HG03354 (cell line): Measurements from ENCODE around the gene ACAA2.
A peak's percentile ranks its signal among the peaks of the same experiment; 100 is the strongest.
"Not testable (repeated sequence)": the region's sequence is repeated elsewhere in the genome, so short reads cannot be mapped to it uniquely, and the experiment has no call there.

Source experiments
- ATAC-seq: cut with Tn5 transposase; IDR thresholded peaks from one replicate; pipeline ENCODE4 v1.9.1; 2021; ENCODE audit warnings: mild to moderate bottlenecking; ENCODE audit not compliant: unreplicated experiment, poor library complexity, severe bottlenecking

ACAA2 gene

DNA sequence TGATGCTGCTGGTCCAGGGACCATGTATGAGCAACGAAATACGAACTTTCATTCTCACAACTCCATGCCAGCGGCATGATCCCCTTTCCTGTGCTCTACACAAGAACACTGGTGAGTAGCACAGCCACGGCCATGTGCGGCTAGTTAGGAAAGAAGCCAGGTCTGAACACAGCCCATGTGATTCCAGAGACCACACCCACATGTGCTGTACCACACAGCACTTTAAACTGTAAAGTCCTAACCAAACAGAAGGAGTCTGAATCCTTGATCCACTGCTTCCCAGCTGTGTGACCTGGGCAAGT is 33.0 kb upstream of the ACAA2 start:
- no peak for ATAC-seq

DNA sequence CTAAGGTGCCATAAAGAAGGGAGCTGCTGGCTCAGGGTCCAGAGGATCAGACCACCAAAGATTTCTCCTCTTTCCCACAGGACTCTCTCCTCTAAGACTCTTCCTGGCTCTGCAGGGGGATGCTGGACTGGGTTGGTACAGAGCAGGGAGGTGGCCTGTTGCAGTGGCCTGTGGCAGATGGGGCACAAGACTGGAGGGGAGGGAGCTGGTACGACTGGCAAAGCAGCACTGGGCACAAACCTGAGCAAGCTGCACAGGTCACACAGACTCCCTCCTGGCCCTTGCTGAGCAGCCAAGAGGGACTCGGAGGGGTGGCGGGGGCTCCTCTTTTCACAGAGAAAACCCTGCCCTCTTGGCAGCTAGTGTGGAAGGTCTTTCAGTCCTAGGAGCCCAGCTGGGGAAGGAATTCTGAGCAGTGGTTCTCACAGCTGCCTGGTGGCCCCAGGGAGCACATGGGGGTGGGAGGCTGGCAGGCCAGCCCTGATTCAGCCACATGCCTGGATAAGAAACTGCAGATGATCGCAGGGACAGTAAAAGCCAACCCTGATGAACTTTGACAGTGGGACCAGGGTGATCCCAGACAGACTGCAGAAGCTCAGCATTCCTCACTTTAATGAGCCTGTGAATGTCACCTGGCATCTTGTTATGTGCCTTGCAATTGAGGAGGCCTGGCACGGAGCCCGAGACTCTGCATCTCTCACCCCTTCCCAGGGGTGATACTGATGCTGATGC is 32.5 kb upstream of the ACAA2 start:
- ATAC-seq = no peak

DNA sequence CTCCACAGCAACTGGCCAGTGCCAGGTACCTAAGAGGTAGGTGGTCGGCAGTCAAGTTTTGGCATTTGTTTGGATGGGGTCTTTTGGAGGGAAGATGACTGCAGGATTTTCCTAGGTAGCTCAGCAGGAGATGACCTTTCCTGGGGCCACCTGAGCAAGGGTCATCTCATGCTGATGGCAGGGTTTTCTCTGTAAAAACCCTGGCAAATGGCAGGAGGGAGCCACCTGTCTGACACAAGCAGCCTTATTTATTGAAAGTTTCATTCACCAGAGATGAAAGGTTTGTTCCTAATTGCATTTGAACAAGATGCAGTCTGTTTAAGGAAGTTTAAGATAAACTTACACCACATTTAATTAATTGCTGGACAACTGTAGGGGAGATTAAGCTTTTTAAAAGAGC is 31.6 kb upstream of the ACAA2 start:
- ATAC-seq = no peak

DNA sequence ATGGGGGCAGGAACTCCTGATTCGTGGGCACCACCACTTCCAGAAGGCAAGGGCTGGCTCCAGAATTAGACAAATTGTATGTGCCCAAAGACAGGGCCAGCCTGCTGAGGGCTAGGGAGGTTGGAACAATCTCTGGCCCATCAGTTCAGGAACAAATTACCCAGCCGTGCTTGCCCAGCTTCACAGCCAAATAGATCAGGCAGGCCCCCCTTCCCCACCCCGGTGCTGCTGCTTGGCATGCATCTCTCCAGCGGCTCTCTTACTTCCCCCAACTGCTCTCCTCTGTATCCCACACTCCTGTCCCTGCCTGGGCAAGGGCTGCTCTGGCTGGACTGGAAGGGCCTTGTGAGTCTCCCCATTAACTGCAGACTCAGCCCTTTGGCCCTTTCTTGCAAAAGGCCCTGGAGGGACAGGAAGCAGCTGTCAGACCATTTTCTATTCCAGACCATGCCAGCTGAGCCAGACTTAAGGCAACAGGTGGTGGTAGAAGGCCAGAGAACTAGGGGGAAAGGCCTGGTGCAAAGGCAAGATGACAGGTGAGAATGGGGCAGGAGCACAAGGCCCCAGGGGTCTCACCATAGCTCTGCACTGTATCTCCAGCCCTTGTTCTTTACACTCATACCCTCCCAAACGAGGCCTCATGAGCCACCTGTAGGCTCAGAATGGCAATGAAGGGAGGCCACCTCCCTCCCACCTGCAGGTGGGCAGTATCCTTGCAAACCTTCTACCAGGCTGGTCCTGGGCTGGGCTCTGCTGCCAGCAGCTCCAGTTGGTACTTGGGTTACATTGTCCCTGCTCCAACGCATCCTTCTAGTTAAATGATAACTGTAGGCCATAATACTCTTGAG is 30.7 kb upstream of the ACAA2 start:
- no peak for ATAC-seq

DNA sequence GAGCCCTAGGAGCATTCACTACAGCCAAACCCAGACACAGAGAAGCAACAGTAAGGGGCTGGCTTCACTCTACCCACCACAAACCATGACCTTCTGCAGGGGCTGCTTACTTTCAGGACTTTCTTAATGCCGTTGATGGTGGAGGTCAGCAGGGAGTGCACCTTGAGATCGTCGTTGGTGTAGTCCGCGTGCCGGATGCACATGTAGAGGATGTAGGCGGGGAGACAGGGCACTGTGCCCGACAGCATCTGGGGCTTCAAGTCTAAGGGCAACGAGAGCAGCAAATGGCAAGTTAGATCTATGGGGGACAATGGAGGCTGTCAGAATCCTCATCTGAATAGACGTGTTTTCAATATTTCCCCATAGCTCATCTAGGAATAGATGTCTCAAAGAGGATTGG is 29.8 kb upstream of the ACAA2 start:
- ATAC-seq = no peak

DNA sequence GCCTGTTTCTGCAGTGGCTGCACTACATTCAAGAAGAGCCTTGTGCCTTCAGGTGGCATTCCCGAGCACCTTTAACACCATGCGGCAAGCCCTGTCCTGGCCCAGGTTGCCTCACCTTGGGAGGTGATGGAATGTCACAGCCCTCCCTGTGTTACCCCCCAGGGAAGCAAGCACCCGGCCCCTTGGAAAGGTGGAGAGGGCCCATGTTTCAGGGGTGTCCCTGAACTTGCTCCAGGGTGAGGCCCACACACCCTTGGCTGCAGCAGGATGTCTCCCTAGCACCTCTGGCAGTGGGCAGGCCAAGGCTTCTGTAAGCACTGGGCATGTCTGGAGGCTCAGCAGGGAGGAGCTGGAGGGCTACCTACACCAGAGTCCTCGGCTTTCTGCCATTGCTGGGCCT is 29.3 kb upstream of the ACAA2 start:
- ATAC-seq = no peak

DNA sequence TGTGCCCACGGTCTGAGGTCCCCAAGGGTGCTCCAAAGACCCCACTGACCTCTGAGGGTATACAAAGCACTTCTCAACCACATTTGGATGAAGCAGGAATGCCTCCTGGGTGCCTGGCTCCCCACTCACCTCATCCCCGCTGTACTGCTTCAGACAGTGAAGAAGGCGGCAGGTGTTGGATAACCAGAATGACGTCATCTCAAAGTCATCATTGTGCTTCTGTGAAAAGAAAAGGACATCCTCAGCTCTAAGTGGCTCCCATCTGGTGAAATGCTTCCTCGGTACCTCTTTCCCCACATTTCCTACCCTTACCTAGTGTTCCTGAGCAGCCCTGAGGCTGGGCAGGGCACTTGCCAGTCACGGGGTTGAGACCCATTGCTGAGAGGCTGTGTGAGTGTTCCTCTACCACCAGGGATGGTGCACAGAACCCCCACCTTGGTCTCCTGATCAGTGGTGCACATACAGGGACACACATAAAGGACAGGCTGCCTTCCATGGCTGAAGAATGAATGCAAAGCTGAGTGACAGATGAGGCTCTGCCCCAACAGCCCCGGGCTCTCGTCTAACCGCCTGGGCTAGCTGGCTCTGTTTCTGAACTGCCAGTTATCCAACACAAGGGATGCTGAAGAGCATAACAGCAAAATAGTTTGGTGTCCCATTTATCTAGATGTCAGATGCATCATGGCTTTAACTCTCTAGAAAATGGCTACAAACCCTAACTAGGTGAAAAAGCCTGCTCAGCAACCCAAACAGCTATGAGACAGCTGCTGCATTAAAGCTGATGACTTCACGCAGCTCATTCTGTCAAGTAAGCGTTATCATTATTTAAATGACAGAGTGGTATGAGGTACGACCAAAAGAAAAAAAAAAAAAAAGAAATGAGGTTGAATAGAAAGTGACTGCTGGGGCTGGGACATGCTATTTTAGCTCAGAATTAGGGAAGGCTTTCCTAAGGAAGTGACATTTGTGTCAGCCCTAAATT is 28.2 kb upstream of the ACAA2 start:
- no peak for ATAC-seq

DNA sequence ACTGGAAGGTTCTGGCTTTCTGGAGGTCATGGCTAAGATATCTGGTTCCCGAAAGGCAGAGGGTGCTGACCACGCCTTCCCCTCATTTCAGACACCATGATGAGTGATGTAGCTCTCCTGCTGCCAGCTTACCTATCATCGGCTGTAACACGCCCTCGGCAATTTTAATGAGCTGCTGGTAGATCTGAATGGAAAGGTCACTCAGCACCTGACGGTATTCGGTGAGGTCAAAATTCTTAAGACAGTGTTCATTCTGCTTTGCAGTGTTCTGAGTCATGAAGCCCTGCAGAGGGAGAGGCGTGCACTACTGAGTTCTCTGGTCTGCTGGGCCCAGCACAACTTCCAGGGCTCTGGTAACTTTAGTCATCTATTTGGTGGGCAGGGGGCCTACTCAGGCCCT is 25.7 kb upstream of the ACAA2 start:
- ATAC-seq = no peak

DNA sequence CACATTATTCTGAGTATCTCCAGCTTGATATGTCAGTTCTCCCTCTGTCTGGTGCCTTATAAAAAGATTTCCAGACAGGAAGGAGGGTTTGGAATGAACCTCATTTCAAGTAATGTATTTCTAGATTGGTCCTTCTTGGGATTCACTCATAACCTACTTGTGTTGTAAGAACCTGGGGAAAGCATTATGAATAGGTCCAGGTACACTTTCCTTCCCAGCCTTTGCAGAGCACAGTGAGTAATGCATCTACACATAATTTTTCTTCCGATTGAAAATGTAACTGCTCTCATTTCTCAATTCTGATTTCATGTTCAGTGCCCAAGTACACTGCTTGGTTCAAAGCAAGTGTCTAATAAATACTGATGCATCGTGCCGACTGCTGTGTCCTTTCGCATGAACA is 25.0 kb upstream of the ACAA2 start:
- ATAC-seq = no peak

DNA sequence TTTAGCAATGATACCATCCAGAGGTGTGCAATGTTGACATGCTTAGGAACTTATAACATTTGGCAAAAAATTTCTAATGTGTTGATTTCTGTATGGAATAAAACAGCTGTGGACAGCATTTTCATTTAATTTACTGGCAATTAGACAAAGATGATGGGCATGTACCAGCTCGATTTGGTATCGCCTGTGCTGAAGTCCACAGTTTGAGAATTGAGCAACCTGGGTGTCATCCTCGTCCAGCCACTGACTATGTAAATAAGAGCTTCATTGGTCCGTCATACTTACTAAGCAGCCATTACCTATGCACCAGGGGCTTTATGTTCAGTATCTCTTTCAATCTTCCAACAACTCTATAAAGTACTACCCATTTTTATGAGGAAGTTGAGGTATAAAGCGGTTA is 24.6 kb upstream of the ACAA2 start:
- no peak for ATAC-seq

DNA sequence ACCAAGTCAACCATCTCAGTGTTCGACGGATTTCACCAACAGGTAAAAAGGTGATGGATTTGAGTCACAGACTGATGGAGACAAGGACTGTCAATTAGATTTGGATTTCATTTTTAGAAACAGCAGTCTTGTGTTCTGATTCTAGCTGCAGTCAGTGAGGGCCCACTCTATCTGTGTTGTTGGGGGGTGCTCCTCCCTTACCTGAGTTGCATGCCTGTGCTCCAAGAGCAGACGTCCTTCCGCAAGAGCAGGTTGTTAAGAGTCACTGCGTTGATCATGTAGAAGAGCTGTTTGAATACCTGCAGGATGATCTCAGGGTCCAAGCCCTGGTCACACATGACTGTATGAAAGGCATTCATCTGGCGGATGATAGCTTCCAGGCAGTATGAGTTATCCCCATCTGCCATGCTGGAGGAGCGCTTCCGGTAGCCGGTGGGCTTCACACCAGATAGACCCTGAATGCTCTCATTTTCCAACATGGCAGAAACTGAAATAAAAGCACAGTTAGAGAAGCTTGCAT is 24.0 kb upstream of the ACAA2 start:
- ATAC-seq = not testable (repeated sequence)

DNA sequence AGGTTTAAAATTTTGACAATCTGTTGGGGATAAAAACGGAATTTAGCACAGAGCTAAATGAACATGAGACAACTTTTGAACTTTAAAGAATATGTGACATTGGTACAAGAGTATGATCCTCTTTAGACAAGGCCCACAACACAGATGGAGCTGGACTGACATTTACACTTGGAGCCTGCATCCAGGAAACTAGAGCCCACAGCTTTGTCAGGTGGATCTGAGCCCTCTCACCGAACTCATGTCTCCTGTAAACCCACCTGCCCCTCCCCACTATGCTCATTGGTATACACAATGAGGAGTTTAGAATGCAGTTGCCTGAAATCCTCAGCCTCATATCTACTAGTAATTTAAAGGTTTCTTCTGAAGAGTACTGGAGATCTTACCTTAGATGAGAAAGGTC is 22.1 kb upstream of the ACAA2 start:
- no peak for ATAC-seq

DNA sequence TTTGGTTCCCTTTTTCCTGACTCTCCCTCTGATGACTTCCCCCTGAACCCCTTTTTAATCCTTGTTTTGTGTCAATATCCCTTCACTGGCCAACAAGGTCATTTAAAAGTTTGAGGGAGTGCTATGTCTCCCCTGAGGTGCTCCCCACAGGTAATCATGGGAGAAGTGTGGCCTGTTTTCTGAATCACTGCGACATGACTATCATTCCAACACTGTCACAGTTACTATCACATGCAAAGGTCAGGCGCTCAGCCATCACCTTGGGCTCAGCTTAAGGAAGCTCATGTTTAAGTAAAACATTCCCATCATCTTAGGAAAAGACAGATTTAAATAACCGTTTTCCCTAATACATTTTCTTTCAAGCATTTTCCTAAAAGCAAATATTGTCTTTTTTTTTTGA is 20.9 kb upstream of the ACAA2 start:
- no peak for ATAC-seq

DNA sequence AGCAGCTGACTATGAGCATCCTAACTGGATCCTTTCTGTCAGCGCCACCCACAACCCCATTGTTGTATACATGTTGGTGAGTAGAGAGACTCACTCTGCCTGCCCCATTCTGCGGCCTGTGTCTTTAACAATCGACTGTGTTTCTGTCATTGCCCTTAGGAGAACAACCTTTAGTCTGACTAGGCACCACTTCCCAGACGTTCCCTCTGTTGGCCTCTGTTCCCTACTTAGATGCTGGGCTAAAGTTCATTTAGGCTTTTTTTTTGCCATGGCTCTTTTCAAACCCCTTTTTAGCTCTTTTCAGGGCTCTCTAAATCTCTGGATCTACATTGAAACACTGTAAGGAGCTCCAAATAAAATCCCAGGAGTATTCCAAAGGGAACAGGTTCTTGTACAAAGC is 20.5 kb upstream of the ACAA2 start:
- no peak for ATAC-seq

DNA sequence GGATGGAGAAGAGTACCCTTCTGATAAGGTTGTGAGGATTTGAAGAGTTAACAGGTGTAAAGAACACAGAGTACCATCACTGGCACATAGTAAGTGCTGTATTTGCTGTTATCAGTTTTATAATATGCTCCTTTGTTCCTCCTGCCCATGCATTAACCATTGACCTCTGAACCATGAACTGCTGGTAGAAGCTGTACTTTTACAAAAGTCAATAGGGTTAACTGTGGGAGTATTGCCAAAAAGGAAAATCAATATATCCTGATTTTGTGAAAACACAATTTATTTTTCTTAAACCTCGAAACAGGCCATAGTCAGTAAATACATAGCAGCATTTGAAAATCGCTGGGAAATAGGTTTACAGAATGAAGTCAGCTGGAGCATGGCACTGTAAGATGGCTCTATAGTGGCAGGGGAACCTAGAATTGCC is 18.9 kb upstream of the ACAA2 start:
- no peak for ATAC-seq

DNA sequence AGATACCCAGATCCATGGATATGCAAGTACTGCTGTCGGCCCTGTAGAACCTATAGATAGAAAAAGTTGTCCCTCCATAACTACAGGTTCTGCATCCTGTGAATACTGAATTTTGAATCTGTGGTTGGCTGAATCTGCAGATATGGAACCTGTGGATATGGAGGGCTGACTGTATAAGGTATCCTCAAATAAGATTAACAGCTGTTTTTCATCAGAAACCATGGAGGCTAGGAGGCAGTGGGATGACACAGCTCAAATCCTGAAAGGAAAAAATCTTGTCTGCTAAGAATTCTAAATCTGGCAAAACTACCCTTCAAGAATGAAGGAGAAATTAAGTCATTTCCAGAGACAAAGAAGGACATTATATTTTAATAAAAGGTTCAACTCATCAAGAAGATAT is 14.7 kb upstream of the ACAA2 start:
- ATAC-seq = no peak

DNA sequence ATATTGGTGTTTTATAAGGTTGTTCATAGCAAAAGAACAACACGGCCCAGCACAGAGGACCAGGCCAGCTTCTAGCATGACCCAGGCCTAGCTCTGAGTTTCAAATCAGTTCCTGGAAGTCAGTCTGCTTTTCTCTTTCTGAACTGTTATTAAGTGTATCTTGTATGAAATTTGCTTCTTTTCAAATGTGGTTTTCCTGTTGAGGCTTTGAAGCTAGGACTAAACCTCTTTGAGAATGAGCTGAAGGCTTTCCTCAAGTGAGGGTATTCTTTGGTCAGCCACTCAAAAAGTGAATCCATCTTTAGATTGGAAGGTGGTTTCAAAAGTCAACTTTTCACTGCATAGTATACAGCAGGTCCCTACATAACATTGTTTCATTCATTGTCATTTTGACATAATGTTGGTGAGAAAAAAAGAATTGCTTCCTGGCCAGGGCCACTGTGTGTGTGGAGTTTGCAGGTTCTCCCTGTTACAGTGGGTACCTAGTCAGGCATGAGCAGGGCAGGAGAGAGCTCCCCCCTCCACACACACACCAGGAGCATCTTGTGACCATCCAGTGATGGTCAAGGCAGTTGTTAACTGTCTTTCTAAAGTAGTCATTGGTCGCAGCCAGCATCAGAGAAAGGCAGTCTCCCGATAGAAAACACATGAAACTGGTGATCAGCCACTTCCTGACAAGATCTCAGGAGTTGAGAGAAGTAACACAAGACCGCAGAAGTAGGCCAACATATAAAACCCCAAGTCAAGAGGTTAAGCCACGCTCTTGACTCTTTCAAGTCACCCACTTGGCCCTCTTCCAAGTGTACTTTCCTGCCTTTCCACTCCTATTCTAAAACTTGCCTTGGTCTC is 6.7 kb upstream of the ACAA2 start:
- ATAC-seq = peak; percentile 60

DNA sequence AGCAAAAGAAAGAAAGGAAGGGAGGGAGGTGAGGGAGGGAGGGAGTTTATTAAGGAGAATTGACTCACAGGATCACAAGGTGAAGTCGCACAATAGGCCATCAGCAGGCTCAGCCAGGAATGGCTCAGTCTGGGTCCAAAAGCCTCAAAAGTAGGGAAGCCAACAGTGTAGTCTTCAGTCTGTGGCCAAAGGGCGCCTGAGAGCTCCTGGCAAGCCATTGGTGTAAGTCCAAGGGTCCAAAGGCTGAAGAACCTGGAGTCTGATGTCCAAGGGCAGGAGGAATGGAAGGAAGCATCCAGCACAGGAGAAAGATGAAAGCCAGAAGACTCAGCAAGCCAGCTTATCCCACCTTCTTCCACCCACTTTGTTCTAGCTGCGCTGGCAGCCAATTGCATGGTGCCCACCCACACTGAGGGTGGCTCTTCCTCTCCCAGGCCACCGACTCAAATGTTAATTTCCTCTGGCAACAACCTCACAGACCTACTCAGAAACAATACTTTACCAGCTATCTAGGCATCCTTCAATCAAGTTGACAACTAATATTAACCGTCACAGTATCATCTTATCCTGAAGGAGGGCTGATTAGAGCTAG is 5.8 kb upstream of the ACAA2 start:
- ATAC-seq = no peak

DNA sequence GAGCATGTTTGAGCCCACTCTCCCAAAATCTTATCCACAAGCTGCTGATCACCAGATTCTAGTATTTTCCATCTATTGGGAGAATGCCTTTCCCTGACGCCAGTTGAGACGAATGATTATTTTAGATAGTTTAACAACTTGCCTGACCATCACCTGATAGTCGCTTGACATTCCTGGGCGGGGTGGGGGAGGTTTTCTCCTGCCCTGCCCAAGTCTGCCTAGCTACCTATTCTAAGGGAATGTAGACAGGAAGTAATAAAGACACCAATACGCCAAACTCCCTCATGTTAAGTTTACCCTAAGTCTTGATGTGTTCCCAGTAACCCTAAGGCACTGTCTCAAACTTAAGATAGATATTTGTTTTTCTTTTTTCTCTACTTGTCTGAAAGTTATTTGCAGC is 4.6 kb upstream of the ACAA2 start:
- no peak for ATAC-seq
